Left cardiac atrium (tissue), 4 donors: ENCODE measurements around the gene TBCK. TPM values are rescaled to one million over a fixed set of nuclear protein-coding genes. Genes with fewer than 3 reads are reported as not detected.

ENCODE experiments used
- ATAC-seq, 2 donors: fragments of 200-7000 bp; cut with Tn5 transposase; one replicate each; pipeline ENCODE4 v1.9.1; 2020; ENCODE audit warnings: mild to moderate bottlenecking in 2 of 2, moderate library complexity in 2 of 2
- DNase-seq: peaks from one replicate; pipeline ENCODE4 v3.0.0-alpha.2; 2020
- intact Hi-C, 2 donors: fragments of 100-400 bp; cut with DNase I; formaldehyde crosslinking; loops; one replicate each; pipeline versions ENCODE4 v1.14.1 to v1.15.1; 2022 to 2023
- total RNA-seq, 2 donors: library from RNA; stranded (reverse); fragmentation: NEBNext Ultra II Directional; extraction: Animal tissue kit (Norgen Biotek cat#: 25700); gene quantifications; one replicate each; pipeline ENCODE4 v1.2.1, GENCODE V29; 2021
- donor health status: DM: no; HTN: yes; CAD: no.
- donor health status: DM: no; HTN: yes; CAD: no; lungs with severe emphysema.
- donor health status: DM: yes; HTN: yes; CAD: no.
- donor health status: Dilated cardiomyopathy.

Gene TBCK
- total RNA-seq, 2 donors from 2014 or later: 19.4 to 22.8 TPM

- ATAC-seq (peak in 1 of 2 donors; percentile 54), DNase-seq (no peak)
- intact Hi-C loops: no loop called here
Measured at GRCh38 chr4:106033469-106033868, 282.5 kb downstream of the TBCK start.

- intact Hi-C loops: no loop called here
- peak in 1 of 2 donors; percentile 36 for ATAC-seq
- no peak for DNase-seq
Measured at GRCh38 chr4:106032851-106033286, 283.1 kb downstream of the TBCK start.

- intact Hi-C loops: no loop called here
- DNase-seq: no peak
- ATAC-seq: peak in 1 of 2 donors; percentile 63
Measured at GRCh38 chr4:106022454-106022853, 293.6 kb downstream of the TBCK start.

- ATAC-seq (peak in 1 of 2 donors; percentile 72), DNase-seq (no peak)
- intact Hi-C loops: no loop called here
Measured at GRCh38 chr4:106021737-106022410, 294.1 kb downstream of the TBCK start.

GRCh38 chr4:106019771-106020170, 296.2 kb downstream of the TBCK start:
- no peak for DNase-seq
- intact Hi-C loops: no loop called here
- no peak for ATAC-seq

- DNase-seq: no peak
- intact Hi-C loops: no loop called here
Measured at GRCh38 chr4:106017975-106018374, 298.0 kb downstream of the TBCK start.

GRCh38 chr4:106011387-106011786, 304.6 kb downstream of the TBCK start:
- ATAC-seq (no peak), DNase-seq (no peak)
- intact Hi-C loops: no loop called here

More at GRCh38 chr4:106017975-106018374, 298.0 kb downstream of the TBCK start:
- no peak for ATAC-seq

GRCh38 chr4:106010761-106011160, 305.2 kb downstream of the TBCK start:
- no peak for DNase-seq
- no peak for ATAC-seq
- intact Hi-C loops: no loop called here

GRCh38 chr4:106002994-106003393, 313.0 kb downstream of the TBCK start:
- ATAC-seq (no peak), DNase-seq (no peak)
- intact Hi-C loops: no loop called here

- intact Hi-C loops: no loop called here
- no peak for ATAC-seq
- DNase-seq: no peak
Measured at GRCh38 chr4:105998171-105999063, 317.6 kb downstream of the TBCK start.

GRCh38 chr4:105996845-105997244, 319.2 kb downstream of the TBCK start:
- ATAC-seq (peak in 1 of 2 donors; percentile 91), DNase-seq (no peak)
- intact Hi-C loops: loop anchor here in 1 of 2 donors (2.0 kb wide), 1 partner anchor 34 kb away; no protein-coding TSS in a partner anchor

GRCh38 chr4:105994841-105995501, 321.0 kb downstream of the TBCK start:
- DNase-seq (no peak), ATAC-seq (no peak)
- intact Hi-C loops: no loop called here

- intact Hi-C loops: no loop called here
- DNase-seq (no peak), ATAC-seq (no peak)
Measured at GRCh38 chr4:105994061-105994460, 321.9 kb downstream of the TBCK start.

- intact Hi-C loops: no loop called here
- no peak for DNase-seq
- ATAC-seq: no peak
Measured at GRCh38 chr4:105992641-105993305, 323.2 kb downstream of the TBCK start.

- intact Hi-C loops: no loop called here
- ATAC-seq: no peak
- DNase-seq: no peak
Measured at GRCh38 chr4:105991726-105992125, 324.3 kb downstream of the TBCK start.
